Vagina (tissue), 2 donors: ENCODE measurements around the gene COL26A1. TPM values are rescaled to one million over a fixed set of nuclear protein-coding genes. Genes with fewer than 3 reads are reported as not detected.

ENCODE experiments used
- DNase-seq, 2 donors: peaks; one replicate each; pipeline ENCODE4 v3.0.0-alpha.2; 2017; ENCODE audit errors: extremely low spot score in 2 of 2
- H3K27ac ChIP-seq: fragments of 200-600 bp; sonication (generic); one replicate; pipeline ENCODE4 v1.5.1; 2019
- H3K27me3 ChIP-seq: fragments of 200-600 bp; sonication (generic); one replicate; pipeline ENCODE4 v1.5.1; 2019
- H3K36me3 ChIP-seq, 2 donors: fragments of 200-600 bp; sonication (generic); one replicate each; pipeline ENCODE4 v1.5.1; 2017 to 2019
- H3K4me1 ChIP-seq: fragments of 200-600 bp; sonication (generic); one replicate; pipeline ENCODE4 v1.5.1; 2019
- H3K4me3 ChIP-seq, 2 donors: fragments of 200-600 bp; sonication (generic); 1 replicate in 1 of 2; 2 replicates in 1 of 2; pipeline ENCODE4 v1.5.1; 2016 to 2019
- H3K9me3 ChIP-seq: fragments of 200-600 bp; sonication (generic); one replicate; pipeline ENCODE4 v1.5.1; 2019
- POLR2A ChIP-seq, 2 donors: fragments of 450-650 bp; IDR thresholded peaks; one replicate each; pipeline ENCODE4 v1.6.1; 2017; ENCODE audit warnings: antibody characterized with exemption in 2 of 2, mild to moderate bottlenecking in 2 of 2, moderate library complexity in 2 of 2
- POLR2AphosphoS5 ChIP-seq, 2 donors: sonication (generic); formaldehyde crosslinking; IDR thresholded peaks; one replicate each; pipeline ENCODE4 v1.9.0; 2017; ENCODE audit warnings: antibody characterized with exemption in 2 of 2, mild to moderate bottlenecking in 2 of 2, low read depth in 1 of 2; ENCODE audit not compliant: insufficient read depth in 1 of 2
- intact Hi-C: fragments of 100-400 bp; cut with DNase I; formaldehyde crosslinking; loops from one replicate; pipeline ENCODE4 v1.15.1; 2023
- small RNA-seq: library from RNA; depleted of rRNA; stranded (forward); fragments of <200 nt; gene quantifications from one replicate; pipeline ENCODE3, GENCODE V24; 2016
- total RNA-seq: library from RNA; depleted of rRNA; stranded (reverse); fragments of >200 nt; gene quantifications from one replicate; pipeline ENCODE4 v1.2.3, GENCODE V29; 2016
- TF ChIP-seq, protein P1 (sequence below), 3 experiments: fragments of 450-650 bp in 2 of 3; fragments of 200-600 bp in 1 of 3; sonication (generic) in 1 of 3; IDR thresholded peaks; one replicate each; pipeline ENCODE4 v1.5.1; 2017 to 2019; ENCODE audit warnings: antibody characterized with exemption in 3 of 3, mild to moderate bottlenecking in 2 of 3, moderate library complexity in 2 of 3

COL26A1 gene
- total RNA-seq, 1 donor from 2014 or later = not detected

DNA sequence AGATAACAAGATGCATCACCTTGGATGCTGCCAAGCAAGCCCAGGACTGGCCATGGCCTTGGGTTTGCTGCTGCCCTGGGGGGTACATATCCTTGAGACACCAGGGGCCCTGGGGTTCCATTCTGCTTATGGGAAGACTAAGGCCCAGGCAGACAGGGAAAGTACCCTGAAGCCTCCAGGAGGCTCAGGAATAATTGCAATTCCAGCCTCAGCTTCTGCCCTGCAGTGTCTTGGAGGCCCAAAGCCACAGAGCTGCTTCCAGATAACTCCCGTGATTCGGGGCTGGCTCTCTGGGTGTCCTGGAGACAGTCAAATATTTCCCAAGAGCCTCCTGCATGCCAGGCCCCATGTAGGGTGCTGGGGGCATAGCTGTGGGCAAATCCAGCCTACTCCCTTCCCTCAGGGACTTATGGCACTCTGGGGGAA lies 243.8 kb downstream of the COL26A1 start:
- no peak overlapping the region for H3K27ac ChIP-seq
- H3K9me3 ChIP-seq = no peaks in the 10 kb centered on the region
- DNase-seq = no peak
- intact Hi-C loops = no loop called here
- TF ChIP-seq POLR2AphosphoS5 (IDR thresholded peaks at IDR 0.05; ENCODE audit: insufficient read depth in 1 of 2, low read depth in 1 of 2) = no peak
- TF ChIP-seq POLR2A (IDR thresholded peaks at IDR 0.05) = no peak
- TF ChIP-seq, protein P1, sequence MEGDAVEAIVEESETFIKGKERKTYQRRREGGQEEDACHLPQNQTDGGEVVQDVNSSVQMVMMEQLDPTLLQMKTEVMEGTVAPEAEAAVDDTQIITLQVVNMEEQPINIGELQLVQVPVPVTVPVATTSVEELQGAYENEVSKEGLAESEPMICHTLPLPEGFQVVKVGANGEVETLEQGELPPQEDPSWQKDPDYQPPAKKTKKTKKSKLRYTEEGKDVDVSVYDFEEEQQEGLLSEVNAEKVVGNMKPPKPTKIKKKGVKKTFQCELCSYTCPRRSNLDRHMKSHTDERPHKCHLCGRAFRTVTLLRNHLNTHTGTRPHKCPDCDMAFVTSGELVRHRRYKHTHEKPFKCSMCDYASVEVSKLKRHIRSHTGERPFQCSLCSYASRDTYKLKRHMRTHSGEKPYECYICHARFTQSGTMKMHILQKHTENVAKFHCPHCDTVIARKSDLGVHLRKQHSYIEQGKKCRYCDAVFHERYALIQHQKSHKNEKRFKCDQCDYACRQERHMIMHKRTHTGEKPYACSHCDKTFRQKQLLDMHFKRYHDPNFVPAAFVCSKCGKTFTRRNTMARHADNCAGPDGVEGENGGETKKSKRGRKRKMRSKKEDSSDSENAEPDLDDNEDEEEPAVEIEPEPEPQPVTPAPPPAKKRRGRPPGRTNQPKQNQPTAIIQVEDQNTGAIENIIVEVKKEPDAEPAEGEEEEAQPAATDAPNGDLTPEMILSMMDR (IDR thresholded peaks at IDR 0.05) = no peak
- H3K36me3 ChIP-seq = no peaks in the 10 kb centered on the region
- H3K4me3 ChIP-seq = no peak overlapping the region
- H3K4me1 ChIP-seq = peaks cover 4% of the 10 kb centered on the region
- H3K27me3 ChIP-seq = no peaks in the 10 kb centered on the region

Small RNA genes lying within 50 kb of the gene (small RNA-seq; reads per million reads assigned to genes)
- gene AC004965.1 = not detected

Other genes with a start within 250 kb of the COL26A1 start
- gene SERPINE1, start 235.8 kb upstream of the COL26A1 start, total RNA-seq = 14.7 TPM
- 42.5 TPM for gene AP1S1, start 208.4 kb upstream of the COL26A1 start, total RNA-seq
- 1.2 TPM for gene VGF, start 197.3 kb upstream of the COL26A1 start, total RNA-seq
- gene NAT16, start 182.6 kb upstream of the COL26A1 start, total RNA-seq = not detected
- not detected for gene MOGAT3, start 161.8 kb upstream of the COL26A1 start, total RNA-seq
- 41.5 TPM for gene PLOD3, start 145.3 kb upstream of the COL26A1 start, total RNA-seq
- 55.2 TPM for gene ZNHIT1, start 144.7 kb upstream of the COL26A1 start, total RNA-seq
- gene CLDN15, start 125.1 kb upstream of the COL26A1 start, total RNA-seq = 8.6 TPM
- 204 TPM for gene FIS1, start 117.8 kb upstream of the COL26A1 start, total RNA-seq
- 15.2 TPM for gene IFT22, start 41.1 kb upstream of the COL26A1 start, total RNA-seq